GM21737 (cell line): ENCODE results near the gene ZC3H4.
"Not testable (repeated sequence)": the region's sequence is repeated elsewhere in the genome, so short reads cannot be mapped to it uniquely, and the experiment has no call there.

ENCODE experiments used
- ATAC-seq: cut with Tn5 transposase; IDR thresholded peaks from one replicate; pipeline ENCODE4 v1.9.1; 2021; ENCODE audit warnings: mild to moderate bottlenecking, moderate library complexity; ENCODE audit not compliant: unreplicated experiment

ZC3H4 gene

DNA sequence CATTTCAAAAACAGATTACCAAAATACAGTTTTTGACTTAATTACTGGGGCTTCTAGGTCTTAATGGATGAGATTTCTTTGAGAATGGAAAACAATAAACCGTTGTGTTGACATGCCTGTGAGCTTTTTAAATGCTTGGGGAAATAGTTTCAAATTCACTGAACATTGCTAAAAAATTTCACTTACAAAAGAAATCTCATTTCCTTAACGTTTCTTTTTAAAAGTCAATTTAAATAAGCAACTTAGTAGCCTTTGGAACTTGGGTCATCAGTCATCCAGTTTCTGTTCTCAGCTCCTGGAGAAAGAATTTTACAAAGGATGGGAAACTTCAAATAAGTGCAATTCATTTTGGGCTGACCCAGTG lies 4.4 kb downstream of the ZC3H4 start:
- ATAC-seq, result no peak

DNA sequence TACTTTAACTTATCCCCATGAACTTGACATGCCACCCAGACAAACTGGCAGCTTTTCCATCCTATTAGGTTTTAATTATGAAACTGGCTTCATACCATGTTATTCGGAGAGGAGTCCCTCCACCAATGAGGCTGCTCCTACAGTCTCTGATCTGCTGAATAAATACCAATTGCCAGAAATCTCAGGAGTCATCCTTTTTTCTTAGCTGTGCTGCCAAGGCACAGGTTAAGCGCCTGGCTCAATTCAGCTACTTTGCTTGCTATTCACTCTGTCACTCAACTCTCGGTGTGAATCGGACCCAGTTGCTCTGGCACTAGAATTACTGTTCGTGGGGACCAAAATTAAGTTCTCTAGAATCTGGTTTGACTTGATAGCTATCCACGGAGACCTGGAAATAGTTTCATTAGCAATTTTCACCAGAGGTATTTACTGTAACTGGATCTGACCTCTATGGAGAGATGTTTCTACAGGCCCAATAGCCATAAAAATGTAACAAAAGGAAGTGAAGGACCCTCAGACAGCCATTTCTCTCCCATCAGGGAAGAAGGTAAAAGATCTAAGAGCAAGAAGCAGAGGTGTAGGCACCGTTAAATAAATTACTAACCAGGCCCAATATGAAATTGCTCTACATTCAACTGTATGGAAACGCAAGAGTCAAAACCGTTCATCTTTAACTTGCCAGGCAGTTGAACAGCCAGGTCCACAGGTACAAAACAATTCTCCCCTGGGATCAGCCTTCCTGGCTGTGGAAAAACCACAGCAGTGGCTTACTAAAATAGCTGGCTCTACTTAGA lies 5.4 kb downstream of the ZC3H4 start:
- no peak for ATAC-seq

DNA sequence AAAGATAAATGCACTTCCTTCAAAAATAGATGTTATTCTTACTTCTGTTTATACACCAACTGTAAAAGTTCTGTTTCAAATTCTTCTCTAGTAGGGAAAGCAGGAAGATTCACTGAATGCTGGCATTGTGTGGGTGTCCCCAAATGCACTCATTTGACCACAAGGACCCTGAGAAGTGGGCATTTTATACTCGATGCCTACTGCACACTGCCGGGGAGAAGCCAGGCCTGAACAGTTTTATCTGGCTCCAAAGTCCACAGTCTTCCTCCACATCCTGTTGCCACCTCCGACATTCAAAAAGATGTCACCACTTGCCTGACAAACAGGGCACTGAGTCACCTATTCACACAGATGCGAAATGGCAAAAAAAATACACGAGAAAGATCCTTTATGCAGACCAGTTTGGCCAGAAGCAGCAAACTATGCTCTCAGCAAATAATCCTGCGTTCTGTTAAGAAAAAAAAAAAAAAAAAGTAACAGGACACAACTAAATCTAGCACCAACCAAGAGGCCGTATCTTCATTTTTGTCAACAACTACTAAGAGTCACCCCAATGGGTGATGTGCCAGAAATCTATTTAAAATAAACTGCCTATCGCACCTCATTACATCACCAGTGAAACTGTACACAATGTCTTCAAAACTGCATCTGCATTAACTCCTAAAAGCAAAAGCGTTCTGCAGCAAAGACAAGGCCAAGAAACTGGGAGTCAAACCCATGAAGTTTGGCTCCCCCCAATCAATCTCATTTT lies 6.2 kb downstream of the ZC3H4 start:
- no peak for ATAC-seq

DNA sequence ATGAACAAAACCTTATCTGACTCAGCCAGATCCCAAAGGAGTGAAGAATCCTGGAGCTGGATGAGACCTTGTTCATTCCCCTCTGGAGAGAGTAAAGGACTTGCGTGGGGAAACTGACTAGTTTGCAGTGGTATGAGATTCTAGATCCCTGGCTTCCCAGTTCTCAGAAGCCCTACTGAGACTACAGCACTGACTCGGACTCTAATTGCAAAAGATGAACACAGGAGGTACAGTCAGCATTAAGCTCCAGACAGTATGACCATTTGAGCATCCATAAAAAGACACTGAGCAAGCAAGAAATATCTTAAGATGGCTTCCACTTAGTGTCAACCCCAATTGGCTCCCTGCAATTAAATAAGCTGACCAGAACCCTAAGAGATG lies 6.8 kb downstream of the ZC3H4 start:
- no peak for ATAC-seq

DNA sequence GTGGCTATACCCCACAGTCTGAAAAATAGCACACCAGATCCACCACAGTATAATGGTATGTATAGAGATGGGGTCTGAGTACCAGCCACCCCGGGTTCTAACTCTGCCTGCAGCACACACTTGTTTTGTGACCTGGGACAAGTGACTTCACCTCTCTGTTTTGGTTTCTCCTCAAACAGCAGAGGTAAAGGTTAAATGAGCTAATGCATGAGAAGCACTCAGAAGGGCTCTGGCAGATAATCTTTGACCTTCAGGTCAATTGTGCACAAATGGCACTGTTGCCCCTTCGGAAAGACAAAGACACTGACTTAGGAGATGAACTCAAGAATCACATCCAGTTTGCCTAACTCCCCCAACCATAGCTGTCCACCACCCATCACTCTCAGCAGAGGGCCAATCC lies 7.7 kb downstream of the ZC3H4 start:
- no peak for ATAC-seq

DNA sequence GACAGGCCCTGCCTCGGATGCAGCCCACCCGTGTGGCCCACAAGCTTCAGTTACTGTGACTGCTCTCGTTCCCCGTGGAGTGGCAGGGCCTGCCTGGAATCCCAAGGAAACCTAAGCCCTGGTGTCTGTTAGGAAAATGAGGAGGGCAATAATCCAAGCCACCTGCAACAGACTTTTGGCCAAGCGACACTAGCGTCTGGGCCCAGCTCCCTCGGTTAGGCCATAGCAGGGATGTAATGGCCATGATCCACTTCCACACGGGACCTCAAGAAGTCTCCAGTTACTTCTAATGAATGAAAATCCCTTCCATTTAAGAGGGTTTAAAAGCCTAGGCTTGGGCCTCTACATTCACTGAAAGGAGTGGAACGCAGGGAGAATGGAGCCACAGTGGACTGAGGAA lies 8.9 kb downstream of the ZC3H4 start:
- ATAC-seq, result no peak

DNA sequence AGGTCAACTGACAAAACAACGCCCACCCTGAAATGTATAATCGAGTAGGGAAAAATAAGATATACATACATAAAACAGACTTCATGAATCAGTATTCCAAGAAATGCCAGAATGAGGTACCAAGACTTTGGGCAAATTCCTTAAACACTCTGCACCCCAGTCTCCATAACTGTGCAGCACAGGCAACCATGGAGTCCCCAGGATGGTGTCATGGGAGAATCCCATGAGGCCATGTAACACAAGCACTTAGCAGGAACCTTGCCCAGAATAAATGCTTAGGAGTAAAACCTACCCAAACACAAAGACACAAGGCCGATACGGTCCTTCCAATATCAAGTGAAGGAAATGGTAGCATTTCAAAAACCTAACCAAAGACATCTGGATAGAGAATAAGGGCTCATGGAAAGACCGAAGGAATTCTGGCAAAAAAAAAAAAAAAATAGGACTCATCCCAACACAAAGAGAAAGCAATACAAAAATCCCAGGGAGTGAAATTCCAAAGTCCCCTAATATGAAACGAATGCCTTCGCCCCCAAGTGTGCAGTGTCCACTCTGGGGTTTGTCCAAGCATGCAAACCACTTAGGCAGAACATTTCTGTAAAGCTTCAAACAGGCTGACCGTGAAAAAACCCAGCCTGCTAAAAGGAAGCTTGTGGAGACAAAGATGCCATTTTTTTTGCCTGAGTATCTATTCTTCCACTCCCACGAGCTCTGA lies 11.1 kb downstream of the ZC3H4 start:
- no peak for ATAC-seq

DNA sequence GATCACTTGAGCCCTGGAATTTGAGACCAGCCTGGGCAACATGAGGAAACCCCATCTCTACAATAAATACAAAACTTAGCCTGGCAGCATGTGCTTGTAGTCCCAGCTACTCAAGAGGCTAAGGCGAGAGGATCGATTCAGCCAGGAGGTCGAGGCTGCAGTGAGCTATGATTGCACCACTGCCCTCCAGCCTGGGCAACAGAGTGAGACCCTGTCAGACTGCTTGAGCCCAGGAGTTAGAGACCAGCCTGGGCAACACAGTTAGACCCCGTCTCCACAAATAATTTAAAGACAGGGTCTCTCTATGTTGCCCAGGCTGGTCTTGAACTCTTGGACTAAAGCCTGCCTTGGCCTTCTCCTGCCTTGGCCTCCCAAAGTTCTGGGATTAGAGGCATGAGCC lies 12.5 kb downstream of the ZC3H4 start:
- ATAC-seq, result not testable (repeated sequence)

DNA sequence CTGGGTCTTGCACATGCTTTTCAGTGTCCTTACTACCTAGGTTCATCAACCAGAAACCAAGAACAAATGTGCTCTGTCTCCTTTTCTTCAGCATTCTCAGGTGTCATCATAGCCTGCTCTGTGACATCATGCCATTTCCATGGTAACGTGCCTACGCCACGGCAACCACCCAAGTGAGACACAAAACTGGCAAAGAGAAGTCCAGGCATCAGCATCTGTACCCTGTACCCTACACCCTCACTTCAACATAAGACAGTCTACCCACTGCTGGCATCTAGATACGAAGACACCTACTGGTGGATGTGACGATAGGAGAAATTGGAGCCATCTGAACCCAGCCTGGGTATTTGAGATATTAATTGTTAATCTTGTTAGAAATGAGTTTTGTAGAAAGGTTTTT lies 13.3 kb downstream of the ZC3H4 start:
- ATAC-seq, result no peak

DNA sequence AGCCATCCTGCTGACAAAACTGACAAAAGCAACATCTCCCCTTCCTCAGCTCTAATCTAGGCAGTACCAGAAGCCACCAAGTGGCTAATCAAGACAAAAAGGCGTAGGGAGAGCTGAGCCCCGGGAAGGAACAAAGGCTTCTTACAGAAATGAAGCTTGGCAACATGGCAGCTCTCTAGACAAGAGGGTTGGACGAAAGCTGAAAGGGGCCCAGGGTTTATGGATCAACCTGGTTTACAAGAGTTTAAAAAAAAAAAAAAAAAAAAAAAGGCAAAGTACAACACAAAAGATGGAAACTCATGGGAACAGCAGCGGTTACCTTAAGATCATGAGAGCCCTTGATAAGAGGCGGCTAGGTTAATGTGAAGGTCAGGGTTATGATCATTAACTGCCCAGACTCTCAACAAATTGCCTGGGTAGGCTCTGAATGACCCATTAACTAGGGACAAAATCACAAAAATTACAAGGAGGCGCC lies 14.0 kb downstream of the ZC3H4 start:
- ATAC-seq, result no peak

DNA sequence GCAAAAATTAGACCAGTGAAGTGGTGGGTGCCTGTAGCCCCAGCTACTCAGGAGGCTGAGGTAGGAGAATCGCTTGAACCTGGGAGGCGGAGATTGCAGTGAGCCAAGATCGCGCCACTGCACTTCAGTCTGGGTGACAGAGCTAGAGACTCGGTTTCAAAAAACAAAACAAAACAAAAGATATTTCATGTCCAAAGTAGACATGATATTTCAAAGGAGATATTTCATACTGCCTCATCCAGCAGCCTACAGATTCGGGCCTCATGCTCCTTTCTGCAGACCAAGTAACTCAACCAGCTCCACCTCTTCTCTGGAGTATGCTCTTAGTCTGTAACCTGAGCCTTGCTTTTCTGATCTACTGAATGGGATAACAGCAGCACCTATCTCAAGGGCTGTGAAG lies 15.0 kb downstream of the ZC3H4 start:
- ATAC-seq, result no peak

DNA sequence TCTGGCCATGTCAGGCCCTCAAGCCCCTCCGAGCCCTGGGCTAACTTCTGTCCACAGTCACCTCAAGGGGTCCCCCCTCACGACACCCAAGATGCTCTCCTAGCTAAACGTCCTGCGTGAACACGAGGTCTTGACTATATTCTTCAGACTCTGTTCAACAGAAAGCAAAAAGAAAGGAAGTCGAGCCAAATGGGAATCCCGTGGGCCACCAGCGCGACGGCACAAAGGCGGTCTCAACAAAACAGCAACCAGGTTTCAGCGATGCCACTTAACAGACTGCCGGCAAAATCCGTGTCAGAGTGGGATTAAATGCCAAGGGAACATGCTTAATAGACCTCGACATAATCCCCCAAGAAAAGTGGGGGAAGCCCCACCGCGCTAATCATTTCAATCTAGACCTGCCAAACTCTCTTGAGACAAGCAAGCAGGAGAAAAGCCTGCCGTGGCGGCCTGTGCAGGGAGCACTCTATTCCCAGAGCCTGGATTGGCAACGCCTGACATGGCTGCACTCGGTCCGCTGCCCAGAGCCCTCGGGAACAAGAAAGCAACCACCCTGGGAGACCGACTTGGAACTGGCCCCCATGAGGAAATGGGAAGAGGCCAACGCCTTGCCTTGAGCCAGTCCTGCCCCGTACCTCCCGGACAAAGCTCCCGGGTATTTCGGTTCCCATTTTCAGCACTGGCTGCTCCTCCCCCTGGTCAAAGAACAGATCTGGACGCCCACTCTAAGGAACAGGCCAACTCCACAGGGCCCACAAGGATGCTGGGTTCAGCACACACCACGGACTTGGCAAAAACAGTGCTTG lies 16.0 kb downstream of the ZC3H4 start:
- no peak for ATAC-seq

DNA sequence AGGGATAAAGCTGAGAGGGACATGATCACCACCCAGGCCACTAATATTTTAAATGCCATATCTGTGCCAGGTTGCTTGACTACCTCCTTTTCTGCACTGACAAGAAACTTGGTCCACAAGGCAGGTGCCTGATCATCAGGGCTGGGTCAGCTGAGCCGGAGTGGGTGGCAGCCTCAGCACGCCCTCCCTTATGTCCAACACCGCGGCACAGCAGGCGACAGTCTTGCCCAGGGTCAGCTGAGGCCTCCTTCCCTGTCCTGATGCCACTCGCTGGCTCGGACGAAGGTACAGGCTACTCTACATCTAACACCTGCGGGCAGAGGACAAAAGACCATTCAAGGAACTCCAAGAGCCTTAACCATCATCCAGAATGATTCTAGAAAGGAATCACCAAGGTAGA lies 16.9 kb downstream of the ZC3H4 start:
- no peak for ATAC-seq

DNA sequence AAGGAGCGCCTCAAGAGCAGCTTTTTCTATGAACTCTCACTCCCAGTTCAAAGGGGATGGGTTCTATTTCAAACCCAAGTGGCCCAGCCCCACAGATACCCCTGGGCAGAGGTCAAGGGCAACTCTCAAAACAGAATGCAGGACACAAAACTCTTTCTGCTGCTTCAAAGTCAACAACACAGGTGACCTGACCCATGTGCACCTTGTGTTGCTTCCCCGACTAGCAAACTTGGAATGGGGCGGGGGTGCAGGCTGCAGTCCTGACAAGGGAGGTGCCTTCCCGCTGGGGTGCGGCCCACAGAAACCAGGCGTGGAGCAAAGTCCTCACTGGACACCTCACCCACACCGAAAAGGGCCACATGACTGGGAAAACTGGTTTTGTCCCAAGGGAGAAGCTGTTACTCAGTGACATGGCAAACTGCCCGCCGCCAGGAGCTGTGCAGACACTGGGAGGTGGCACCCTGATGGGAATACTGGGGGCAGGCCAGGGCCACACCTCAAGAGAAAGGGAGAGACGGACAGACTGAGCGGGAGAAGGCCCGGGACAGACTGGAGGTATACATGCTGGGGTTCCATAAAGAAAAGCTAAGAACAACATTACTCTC lies 17.4 kb downstream of the ZC3H4 start:
- no peak for ATAC-seq

DNA sequence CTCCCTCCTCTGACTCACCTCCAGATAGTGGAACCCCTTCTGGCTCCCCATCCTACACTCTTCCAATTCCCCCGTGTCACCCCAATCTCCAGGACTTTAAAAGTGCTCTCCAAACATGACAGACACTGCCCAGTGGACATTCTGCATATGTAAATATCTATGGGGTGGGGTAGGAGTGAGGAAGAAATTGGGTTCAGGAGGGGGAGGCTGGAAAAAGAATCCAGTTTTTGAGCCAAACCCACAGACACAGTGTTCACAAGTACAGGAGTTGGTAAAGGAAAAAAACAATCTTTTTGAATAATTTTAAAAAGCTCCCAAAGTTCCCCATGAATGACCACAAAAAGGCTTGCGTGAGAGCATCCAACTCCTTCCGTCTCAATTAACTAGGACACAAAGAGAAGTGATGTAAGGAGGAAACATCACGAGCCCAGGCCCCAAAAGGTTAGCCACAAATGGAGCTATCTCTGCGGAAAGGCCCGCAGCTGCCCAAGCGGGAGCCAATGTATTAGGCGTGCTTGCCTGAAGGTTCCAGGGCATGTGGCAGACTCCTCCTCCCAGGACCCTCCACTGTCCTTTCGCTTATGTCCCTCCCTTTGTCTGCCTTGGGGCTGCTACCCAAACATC lies 18.0 kb downstream of the ZC3H4 start:
- no peak for ATAC-seq

DNA sequence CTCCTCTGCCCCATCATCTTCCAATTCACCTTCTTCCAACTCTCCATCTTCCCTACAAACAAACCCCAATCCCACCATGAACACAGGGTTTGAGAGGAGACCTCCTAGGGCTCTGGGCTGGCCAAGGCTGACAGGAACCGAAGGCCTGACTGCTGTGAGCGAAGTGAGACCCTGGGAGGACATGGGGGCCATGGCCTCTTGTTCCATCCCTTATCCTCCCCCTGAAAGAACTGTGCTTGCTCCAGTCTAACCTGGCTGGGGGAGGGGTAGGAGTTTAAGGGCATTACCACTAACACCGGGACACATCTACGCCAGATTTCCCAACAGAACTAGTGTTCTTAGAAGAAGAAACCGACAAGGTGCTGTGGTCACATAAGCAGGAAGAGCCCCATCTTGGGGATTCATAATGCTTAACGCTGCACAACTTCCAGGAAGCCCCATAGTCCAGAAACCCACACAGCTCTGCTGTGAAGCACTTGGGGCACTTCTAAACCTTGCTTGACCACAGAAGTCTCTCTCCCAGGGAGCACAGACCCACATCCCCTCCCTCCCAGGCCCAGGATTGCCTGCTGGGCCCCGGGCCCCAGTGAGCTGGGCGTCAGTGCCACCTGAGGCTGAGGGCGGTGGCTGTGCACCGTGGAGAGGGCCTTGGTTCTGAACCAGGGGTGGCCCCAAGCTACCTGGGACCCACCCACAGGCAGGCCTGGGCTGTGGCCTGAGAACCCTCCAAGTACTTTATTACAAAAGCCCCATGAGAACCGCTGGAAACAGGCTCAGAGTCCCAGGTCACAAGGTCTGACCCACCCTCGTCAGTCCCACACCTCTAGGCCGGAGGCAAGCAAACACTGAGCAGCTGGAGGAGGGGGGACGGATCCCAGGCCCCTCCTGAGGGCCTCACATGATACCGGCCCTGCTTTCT lies 18.8 kb downstream of the ZC3H4 start:
- no peak for ATAC-seq

DNA sequence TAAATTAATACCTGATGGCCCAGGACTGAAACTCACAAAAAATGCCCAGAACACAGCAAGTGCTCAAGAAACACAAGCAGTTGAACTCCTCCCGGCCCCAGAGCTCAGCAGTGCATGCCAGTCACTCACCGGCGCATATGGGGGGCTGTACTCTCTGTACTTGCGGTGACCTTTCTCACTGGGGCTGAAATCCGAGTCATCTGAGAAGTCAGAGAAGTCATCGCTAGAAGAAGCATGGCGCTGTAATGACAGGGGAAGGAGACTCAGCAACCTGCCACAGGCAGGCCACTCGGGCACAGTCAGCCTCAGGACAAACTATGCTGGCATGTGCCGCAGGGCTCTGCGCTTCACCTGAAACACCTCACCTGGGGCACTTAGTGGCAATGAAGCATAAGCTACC lies 19.7 kb downstream of the ZC3H4 start:
- no peak for ATAC-seq

DNA sequence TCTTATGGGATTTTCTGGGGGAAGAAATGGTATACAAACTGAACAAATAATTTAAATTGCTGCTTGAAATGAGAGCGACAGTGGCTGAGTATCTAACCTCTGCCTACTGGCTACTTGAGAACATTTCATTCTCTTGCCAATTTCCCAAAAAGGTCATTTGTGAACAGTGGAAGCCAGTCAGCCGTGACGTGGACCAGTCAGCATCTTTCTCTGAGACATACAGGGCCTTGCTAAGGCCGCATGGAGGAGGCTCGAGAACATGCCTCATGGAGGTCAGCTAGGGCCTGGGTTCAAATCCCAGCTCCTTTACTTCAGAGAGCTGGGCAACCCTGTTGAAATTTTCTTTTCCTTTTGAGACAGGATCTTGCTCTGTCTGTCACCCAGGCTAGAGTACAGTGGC lies 20.3 kb downstream of the ZC3H4 start:
- no peak for ATAC-seq

DNA sequence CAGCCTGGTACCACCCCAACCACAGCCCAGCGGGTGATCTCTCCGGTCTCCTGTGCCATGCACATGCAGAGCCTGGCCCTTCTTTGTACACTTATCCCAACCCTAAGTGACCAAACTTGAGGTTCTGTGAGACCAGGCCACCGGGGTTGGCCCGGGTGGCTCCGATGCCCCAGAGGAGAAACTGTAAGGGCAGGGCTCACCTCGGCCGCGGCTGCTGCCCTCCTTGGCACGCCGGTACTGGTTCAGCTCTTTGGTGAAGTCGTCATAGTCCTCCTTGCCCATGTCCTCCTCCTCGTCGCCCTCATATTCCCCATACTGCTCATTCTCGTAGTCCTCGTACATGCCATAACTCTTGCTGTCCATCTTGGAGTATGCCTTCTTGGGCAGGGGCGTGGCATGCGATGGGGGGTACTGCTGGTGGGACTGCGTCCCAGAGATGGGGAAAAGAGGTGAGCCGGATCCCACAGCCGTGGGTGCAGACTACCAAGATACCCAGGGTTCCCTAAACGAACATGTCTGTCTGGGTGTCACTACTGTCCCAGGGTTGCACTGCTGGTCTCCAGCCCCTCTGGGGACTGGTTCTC lies 23.7 kb downstream of the ZC3H4 start:
- no peak for ATAC-seq
